Measurements from ENCODE around the gene FILIP1L.
A peak's percentile ranks its signal among the peaks of the same experiment; 100 is the strongest.

Gene FILIP1L

DNA sequence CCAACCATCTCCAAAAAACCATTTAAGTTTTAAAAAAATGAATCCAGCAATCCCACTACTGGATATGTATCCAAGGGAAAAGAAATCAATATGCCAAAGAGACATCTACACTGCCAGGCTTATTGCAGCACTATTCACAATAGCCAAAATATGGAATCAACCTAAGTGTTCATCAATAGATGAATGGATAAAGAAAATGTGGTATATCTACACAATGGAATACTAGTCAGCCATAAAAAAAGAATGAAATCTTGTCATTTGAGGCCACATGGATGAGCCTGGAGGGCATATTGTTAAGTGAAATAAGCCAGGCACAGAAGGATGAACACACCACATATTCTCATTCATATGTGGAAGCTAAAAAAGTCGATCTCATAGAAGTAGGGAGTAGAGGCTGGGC, 136.1 kb downstream of the FILIP1L start:
- Histone ChIP-seq H3K4me1 (ENCODE audit: control insufficient read depth in 1 of 2, insufficient read depth in 2 of 2, low read length in 2 of 2) (no peaks in the 10 kb centered on the region), H3K9me3 (ENCODE audit: control insufficient read depth in 1 of 2, low read length in 2 of 2) (no peaks in the 10 kb centered on the region), H3K27me3 (ENCODE audit: low read depth, low read length) (no peaks in the 10 kb centered on the region), H3K27ac (ENCODE audit: low read length) (no peak overlapping the region), H3K4me3 (ENCODE audit: low read depth in 1 of 2, low read length in 2 of 2) (no peak overlapping the region), H3K36me3 (ENCODE audit: control insufficient read depth in 1 of 2, insufficient read depth in 2 of 2, low read length in 2 of 2) (no peaks in the 10 kb centered on the region)

DNA sequence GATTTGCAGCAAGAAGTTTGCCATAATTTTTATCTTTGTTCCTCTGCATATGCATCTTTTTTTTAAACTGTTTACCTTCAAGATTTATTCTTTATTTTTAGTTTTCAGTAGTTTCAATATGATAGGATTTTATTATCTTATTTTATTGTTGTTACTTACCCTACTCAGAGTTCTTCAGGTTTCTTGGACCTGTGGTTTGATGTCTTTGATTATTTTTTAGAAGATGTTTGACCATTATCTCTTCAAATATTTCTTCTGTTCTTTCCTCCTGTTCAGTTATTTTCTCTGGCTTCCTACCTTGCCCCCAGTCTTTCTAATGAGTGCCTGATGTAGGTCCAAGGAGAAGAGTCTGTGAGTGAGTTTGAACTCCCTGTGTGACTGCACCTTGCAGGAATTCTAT, 137.7 kb downstream of the FILIP1L start:
- Histone ChIP-seq H3K4me3 (ENCODE audit: low read depth in 1 of 2, low read length in 2 of 2) (no peak overlapping the region), H3K9me3 (ENCODE audit: control insufficient read depth in 1 of 2, low read length in 2 of 2) (no peaks in the 10 kb centered on the region), H3K27me3 (ENCODE audit: low read depth, low read length) (no peaks in the 10 kb centered on the region), H3K27ac (ENCODE audit: low read length) (no peak overlapping the region), H3K4me1 (ENCODE audit: control insufficient read depth in 1 of 2, insufficient read depth in 2 of 2, low read length in 2 of 2) (no peaks in the 10 kb centered on the region), H3K36me3 (ENCODE audit: control insufficient read depth in 1 of 2, insufficient read depth in 2 of 2, low read length in 2 of 2) (no peaks in the 10 kb centered on the region)

DNA sequence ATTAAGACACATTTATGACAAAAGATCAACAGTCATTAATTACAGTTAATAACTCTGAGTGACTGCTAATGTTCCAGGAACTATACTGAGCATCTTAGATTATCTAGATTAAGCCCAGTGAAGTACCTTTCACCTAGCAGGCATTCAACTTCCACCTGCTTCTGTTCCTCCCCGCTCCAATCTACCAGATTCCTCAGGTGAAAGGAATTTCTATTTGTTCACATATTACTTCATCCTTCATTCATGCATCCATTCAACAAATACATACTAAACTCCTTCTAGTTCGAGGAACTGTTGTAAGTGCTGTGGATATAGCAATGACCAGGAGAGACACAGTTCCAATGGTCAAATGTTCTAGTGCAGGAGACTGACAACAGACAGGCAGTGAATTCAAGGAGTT, 139.3 kb downstream of the FILIP1L start:
- no peaks in the 10 kb centered on the region for H3K4me1 ChIP-seq (ENCODE audit: control insufficient read depth in 1 of 2, insufficient read depth in 2 of 2, low read length in 2 of 2)
- H3K27ac ChIP-seq (ENCODE audit: low read length): no peak overlapping the region
- no peaks in the 10 kb centered on the region for H3K9me3 ChIP-seq (ENCODE audit: control insufficient read depth in 1 of 2, low read length in 2 of 2)
- no peaks in the 10 kb centered on the region for H3K27me3 ChIP-seq (ENCODE audit: low read depth, low read length)
- no peaks in the 10 kb centered on the region for H3K36me3 ChIP-seq (ENCODE audit: control insufficient read depth in 1 of 2, insufficient read depth in 2 of 2, low read length in 2 of 2)
- no peak overlapping the region for H3K4me3 ChIP-seq (ENCODE audit: low read depth in 1 of 2, low read length in 2 of 2)

DNA sequence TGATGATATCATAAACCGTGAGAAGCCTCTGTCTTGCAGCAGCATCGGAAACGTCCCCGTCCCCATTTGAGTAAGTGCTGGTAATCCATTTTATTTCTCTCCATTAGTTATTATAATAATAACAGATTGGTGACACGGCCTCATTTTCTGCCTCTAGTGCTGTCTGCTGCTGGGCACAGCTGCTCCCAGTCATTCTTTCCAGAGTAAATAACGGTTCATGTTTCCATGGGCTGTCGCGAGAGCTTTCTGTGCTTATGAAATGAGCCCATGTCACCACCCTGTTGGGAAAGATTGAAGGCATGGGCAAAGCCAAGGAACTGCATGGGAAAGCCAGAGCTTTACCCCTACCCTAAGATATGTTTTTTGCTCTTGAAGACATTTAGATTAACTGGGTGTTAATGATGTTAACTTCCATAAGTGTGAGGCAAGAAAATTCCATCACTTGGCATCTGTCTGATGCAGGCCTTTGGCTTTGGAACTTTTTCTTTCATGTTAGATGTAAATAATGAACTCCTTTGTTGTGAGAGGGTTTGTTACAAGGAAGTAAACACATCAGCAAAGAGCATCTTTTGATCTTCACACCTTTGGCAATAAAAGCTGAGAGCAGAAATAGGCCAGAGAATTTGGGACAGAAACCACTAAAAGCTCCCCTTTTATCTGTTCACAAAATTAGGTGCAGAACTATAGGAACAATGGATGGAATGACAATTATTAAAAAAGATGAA, 141.8 kb downstream of the FILIP1L start:
- no peaks in the 10 kb centered on the region for H3K27me3 ChIP-seq (ENCODE audit: low read depth, low read length)
- no peaks in the 10 kb centered on the region for H3K4me1 ChIP-seq (ENCODE audit: control insufficient read depth in 1 of 2, insufficient read depth in 2 of 2, low read length in 2 of 2)
- H3K4me3 ChIP-seq (ENCODE audit: low read depth in 1 of 2, low read length in 2 of 2): no peak overlapping the region
- H3K9me3 ChIP-seq (ENCODE audit: control insufficient read depth in 1 of 2, low read length in 2 of 2): no peaks in the 10 kb centered on the region
- H3K36me3 ChIP-seq (ENCODE audit: control insufficient read depth in 1 of 2, insufficient read depth in 2 of 2, low read length in 2 of 2): no peaks in the 10 kb centered on the region
- no peak overlapping the region for H3K27ac ChIP-seq (ENCODE audit: low read length)

DNA sequence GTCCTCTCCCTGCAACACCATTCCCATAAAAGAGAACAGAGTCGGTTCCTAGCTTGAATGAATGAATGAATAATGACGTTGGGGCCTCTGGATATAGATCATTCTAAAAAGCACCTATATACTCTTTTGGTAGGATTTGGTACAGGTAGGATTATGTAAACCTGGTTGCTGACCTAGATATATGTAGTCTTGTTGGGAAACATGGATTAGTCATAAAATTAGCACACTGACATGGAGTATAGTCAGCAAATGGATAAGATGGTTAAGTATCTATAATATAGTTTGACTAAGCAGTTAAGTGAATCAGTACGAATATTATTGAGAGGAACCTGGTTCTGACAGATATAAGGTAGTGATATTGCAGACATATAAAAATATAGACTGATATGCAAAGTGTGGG, 142.5 kb downstream of the FILIP1L start:
- H3K9me3 ChIP-seq (ENCODE audit: control insufficient read depth in 1 of 2, low read length in 2 of 2): no peaks in the 10 kb centered on the region
- H3K4me3 ChIP-seq (ENCODE audit: low read depth in 1 of 2, low read length in 2 of 2): no peak overlapping the region
- H3K27ac ChIP-seq (ENCODE audit: low read length): no peak overlapping the region
- H3K27me3 ChIP-seq (ENCODE audit: low read depth, low read length): no peaks in the 10 kb centered on the region
- no peaks in the 10 kb centered on the region for H3K36me3 ChIP-seq (ENCODE audit: control insufficient read depth in 1 of 2, insufficient read depth in 2 of 2, low read length in 2 of 2)
- peaks cover 1 to 4% of the 10 kb centered on the region in 2 donors for H3K4me1 ChIP-seq (ENCODE audit: control insufficient read depth in 1 of 2, insufficient read depth in 2 of 2, low read length in 2 of 2)

DNA sequence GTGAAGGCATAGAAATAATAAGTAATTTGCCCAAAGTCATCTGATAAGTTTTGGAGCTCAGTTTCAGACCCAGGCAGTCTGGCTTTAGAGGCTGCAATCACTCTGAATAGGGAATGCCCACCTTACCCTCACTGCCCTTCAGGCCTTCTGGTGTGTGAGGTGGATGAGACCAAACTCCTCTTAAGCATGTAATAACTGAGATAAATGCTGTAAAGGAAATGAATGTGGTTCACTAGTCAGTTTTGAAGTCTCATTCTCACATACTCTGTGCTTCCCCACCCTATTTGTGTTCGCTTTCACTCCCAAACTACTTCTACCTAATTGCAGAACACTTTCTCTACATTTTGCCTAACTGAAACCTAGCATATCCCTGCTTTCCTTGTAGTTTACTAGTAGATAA, 144.1 kb downstream of the FILIP1L start:
- Histone ChIP-seq H3K27ac (ENCODE audit: low read length) (no peak overlapping the region), H3K36me3 (ENCODE audit: control insufficient read depth in 1 of 2, insufficient read depth in 2 of 2, low read length in 2 of 2) (no peaks in the 10 kb centered on the region), H3K4me3 (ENCODE audit: low read depth in 1 of 2, low read length in 2 of 2) (no peak overlapping the region), H3K27me3 (ENCODE audit: low read depth, low read length) (no peaks in the 10 kb centered on the region), H3K9me3 (ENCODE audit: control insufficient read depth in 1 of 2, low read length in 2 of 2) (no peaks in the 10 kb centered on the region), H3K4me1 (ENCODE audit: control insufficient read depth in 1 of 2, insufficient read depth in 2 of 2, low read length in 2 of 2) (peaks cover 4 to 9% of the 10 kb centered on the region in 2 donors)

DNA sequence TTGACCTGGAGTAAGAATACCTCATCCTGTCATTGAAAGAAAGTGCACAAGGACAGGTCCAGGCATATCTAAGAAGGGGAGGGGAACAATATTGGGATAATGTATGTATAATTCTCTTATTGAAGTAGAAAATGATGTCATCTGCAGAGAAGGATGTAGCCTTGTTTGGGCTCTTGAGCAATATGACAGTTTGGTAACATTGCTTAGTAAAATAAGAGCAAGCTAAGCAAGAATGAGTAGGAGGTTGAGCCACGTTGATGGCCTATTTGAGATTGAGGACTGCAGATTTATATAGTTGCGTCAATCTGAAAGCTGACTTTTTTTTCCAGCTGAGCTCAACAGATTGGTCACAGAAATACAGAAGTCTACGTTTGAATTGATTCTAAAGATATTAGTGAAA, 145.2 kb downstream of the FILIP1L start:
- Histone ChIP-seq H3K9me3 (ENCODE audit: control insufficient read depth in 1 of 2, low read length in 2 of 2) (no peaks in the 10 kb centered on the region), H3K4me3 (ENCODE audit: low read depth in 1 of 2, low read length in 2 of 2) (no peak overlapping the region), H3K27ac (ENCODE audit: low read length) (no peak overlapping the region)

DNA sequence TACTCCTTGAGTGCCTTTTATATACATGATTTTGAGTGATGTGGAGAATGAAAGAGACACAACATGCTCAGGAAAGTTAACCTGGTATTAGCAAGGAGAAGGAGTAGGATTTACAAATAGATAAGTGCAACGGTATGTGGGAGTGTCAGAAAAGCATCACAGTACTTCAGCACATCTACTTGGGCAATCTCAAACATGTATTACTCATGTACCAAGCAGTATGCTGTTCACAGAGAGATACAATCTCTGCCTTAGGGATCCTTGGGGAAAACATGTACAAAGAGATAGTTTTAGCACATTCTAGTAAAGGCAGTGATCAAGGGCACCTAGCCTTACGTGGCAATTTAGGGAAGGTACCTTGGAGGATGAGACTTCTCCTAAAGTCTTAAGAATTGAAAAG, 146.5 kb downstream of the FILIP1L start:
- Histone ChIP-seq H3K4me1 (ENCODE audit: control insufficient read depth in 1 of 2, insufficient read depth in 2 of 2, low read length in 2 of 2) (peaks cover 4 to 9% of the 10 kb centered on the region in 2 donors), H3K27ac (ENCODE audit: low read length) (no peak overlapping the region), H3K9me3 (ENCODE audit: control insufficient read depth in 1 of 2, low read length in 2 of 2) (no peaks in the 10 kb centered on the region)

More for the DNA sequence above, 145.2 kb downstream of the FILIP1L start:
- Histone ChIP-seq H3K4me1 (ENCODE audit: control insufficient read depth in 1 of 2, insufficient read depth in 2 of 2, low read length in 2 of 2) (peaks cover 4 to 9% of the 10 kb centered on the region in 2 donors), H3K27me3 (ENCODE audit: low read depth, low read length) (no peaks in the 10 kb centered on the region), H3K36me3 (ENCODE audit: control insufficient read depth in 1 of 2, insufficient read depth in 2 of 2, low read length in 2 of 2) (no peaks in the 10 kb centered on the region)

DNA sequence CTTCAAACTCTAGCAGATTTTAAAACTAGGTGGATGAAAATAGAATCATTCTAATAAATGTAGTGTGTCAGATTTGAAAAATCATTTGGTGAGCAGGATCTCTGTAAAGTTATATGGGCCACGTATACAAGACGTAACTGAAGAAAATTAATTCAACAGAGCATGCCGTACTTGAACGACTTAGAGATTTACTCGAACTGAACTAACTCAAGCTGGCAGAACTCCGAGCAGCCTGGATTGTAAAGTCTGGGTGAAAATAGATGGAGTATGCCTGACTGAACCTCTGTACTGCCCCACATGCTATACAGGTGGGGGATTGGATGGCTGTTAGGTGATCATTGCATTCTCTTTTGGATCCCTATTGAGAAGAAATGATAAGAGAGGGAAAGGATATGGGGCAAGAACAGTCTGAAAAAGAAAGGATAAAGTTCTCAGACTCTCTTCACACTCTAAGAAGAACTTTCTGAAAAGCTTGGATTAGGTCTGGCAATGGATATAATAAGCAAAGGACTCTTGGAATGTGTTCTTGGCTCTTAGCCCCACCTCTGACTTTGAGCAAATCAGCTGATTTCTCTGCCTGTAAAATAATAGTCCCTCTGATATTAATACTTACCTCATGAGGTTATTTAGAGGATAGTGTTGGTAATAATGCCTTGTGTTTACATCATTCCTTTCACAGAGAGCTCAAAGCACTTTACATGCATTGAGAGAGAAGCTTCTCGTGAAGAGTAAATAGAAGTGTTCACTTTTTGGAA, 147.5 kb downstream of the FILIP1L start:
- H3K27ac ChIP-seq (ENCODE audit: low read length): peak overlapping the region; percentile 43
- peaks cover 4 to 9% of the 10 kb centered on the region in 2 donors for H3K4me1 ChIP-seq (ENCODE audit: control insufficient read depth in 1 of 2, insufficient read depth in 2 of 2, low read length in 2 of 2)
- no peaks in the 10 kb centered on the region for H3K27me3 ChIP-seq (ENCODE audit: low read depth, low read length)
- no peaks in the 10 kb centered on the region for H3K9me3 ChIP-seq (ENCODE audit: control insufficient read depth in 1 of 2, low read length in 2 of 2)
- H3K4me3 ChIP-seq (ENCODE audit: low read depth in 1 of 2, low read length in 2 of 2): no peak overlapping the region
- H3K36me3 ChIP-seq (ENCODE audit: control insufficient read depth in 1 of 2, insufficient read depth in 2 of 2, low read length in 2 of 2): no peaks in the 10 kb centered on the region

More for the DNA sequence above, 146.5 kb downstream of the FILIP1L start:
- Histone ChIP-seq H3K27me3 (ENCODE audit: low read depth, low read length) (no peaks in the 10 kb centered on the region), H3K36me3 (ENCODE audit: control insufficient read depth in 1 of 2, insufficient read depth in 2 of 2, low read length in 2 of 2) (no peaks in the 10 kb centered on the region), H3K4me3 (ENCODE audit: low read depth in 1 of 2, low read length in 2 of 2) (no peak overlapping the region)

DNA sequence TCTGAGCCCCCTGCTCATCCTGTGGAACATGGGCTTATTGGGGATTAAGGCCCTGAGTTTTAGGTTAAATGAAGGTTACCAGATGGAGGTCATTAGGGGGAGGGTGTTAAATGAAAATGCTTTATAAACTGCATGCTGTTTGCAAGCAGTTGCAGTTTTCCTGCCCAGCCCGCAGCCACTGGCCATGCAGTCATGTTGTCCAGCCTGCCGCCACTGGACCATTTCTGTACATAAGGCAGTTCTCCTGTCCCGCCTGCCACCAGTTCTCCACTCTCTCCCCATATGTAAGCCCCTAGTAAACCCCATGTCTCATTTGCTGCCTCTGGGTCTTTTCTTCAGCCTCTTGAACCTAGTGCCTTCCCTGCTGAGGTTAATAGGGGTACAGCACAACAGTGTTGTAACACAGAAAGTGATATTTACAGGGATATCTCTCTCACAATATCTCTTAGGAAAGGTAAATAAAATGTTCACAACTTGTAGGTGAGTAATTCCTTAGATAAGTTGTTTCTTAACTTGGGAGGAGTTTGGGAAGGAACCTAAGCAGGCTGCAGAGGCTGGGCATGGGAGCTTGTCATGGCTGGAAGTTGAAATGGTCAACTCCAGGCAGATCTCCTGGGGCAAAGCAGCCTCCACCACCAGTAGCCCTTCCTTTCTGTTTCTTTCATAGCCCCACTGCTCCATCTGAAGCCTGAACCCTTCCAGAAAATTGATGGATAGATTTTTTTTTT, 148.5 kb downstream of the FILIP1L start:
- no peaks in the 10 kb centered on the region for H3K9me3 ChIP-seq (ENCODE audit: control insufficient read depth in 1 of 2, low read length in 2 of 2)
- H3K4me3 ChIP-seq (ENCODE audit: low read depth in 1 of 2, low read length in 2 of 2): no peak overlapping the region
- no peaks in the 10 kb centered on the region for H3K36me3 ChIP-seq (ENCODE audit: control insufficient read depth in 1 of 2, insufficient read depth in 2 of 2, low read length in 2 of 2)
- peaks cover 4 to 9% of the 10 kb centered on the region in 2 donors for H3K4me1 ChIP-seq (ENCODE audit: control insufficient read depth in 1 of 2, insufficient read depth in 2 of 2, low read length in 2 of 2)
- H3K27me3 ChIP-seq (ENCODE audit: low read depth, low read length): no peaks in the 10 kb centered on the region
- H3K27ac ChIP-seq (ENCODE audit: low read length): peak overlapping the region; percentile 43

DNA sequence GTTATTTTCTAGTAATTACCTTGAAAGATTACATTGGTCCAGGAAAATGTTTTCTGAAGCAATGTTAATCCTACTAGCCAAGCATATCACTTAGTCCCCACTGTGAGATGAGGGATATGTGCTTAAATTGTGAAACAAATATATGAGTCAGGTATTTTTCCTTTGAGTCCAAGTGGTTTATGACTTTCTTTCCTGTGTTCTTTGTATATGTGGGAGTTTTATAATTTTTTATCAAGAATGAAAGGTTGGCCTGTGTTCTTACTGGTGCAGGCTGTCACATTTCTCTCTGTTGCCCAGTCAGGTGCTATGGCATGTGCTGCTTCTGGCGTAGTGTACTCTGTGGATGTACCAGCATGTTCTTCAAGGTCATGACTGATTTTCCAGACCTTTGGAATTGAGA, 149.2 kb downstream of the FILIP1L start:
- H3K4me1 ChIP-seq (ENCODE audit: control insufficient read depth in 1 of 2, insufficient read depth in 2 of 2, low read length in 2 of 2): peaks cover 4 to 9% of the 10 kb centered on the region in 2 donors
- H3K27me3 ChIP-seq (ENCODE audit: low read depth, low read length): no peaks in the 10 kb centered on the region
- H3K36me3 ChIP-seq (ENCODE audit: control insufficient read depth in 1 of 2, insufficient read depth in 2 of 2, low read length in 2 of 2): no peaks in the 10 kb centered on the region
- no peaks in the 10 kb centered on the region for H3K9me3 ChIP-seq (ENCODE audit: control insufficient read depth in 1 of 2, low read length in 2 of 2)
- peak overlapping the region; percentile 11 for H3K27ac ChIP-seq (ENCODE audit: low read length)
- no peak overlapping the region for H3K4me3 ChIP-seq (ENCODE audit: low read depth in 1 of 2, low read length in 2 of 2)

Measured in muscle layer of duodenum (tissue), 2 donors.